HCT116 (cell line): Measurements from ENCODE around the gene MADCAM1. TPM values are rescaled to one million over a fixed set of nuclear protein-coding genes. Genes with fewer than 3 reads are reported as not detected.

Experiments used
- ATAC-seq: fragments of 200-7000 bp; cut with Tn5 transposase; 2 replicates; pipeline ENCODE4 v1.9.1; 2020; ENCODE audit warnings: mild to moderate bottlenecking, moderate library complexity
- BruUV-seq: library from RNA; stranded (reverse); fragments of 400-500 nt; replicated peaks from 2 replicates; lab custom pipeline; 2021; lab: Mats Ljungman, UMichigan
- CTCF ChIA-PET: fragments of 300-600 bp; sonication (Branson Sonifier 250); formaldehyde crosslinking; loops from one replicate; lab custom pipeline; 2021; ENCODE audit warnings: antibody characterized with exemption; lab: Charles Lee
- POLR2A ChIA-PET: fragments of 300-600, 350-600 bp; sonication (Branson Sonifier 250); formaldehyde crosslinking; loops from one replicate; lab custom pipeline; 2021; ENCODE audit warnings: antibody characterized with exemption; lab: Charles Lee
- RAD21 ChIA-PET, 2 experiments: fragments of 300-600 bp; sonication (Branson Sonifier 250); formaldehyde crosslinking; loops; one replicate each; lab custom pipeline; 2023; ENCODE audit warnings: low total read pairs in 2 of 2; ENCODE audit not compliant: uncharacterized antibody in 2 of 2, unreplicated experiment in 2 of 2, low non-redundant PET in 1 of 2; lab: Charles Lee
- DNase-seq: peaks from one replicate; pipeline ENCODE4 v3.0.0-alpha.2; 2010; ENCODE audit warnings: low read depth, low spot score
- H2AFZ ChIP-seq: fragments of 200-600 bp; shearing (Covaris generic), sonication (generic); 2 replicates; pipeline ENCODE4 v1.6.1; 2017; ENCODE audit warnings: low read depth, mixed run types, mixed read lengths, antibody characterized with exemption, low read length; ENCODE audit not compliant: poor library complexity, severe bottlenecking
- H3K27ac ChIP-seq: 2 replicates; pipeline ENCODE4 v1.5.1; 2012; ENCODE audit warnings: low read depth, low read length
- H3K27me3 ChIP-seq: fragments of 200-600 bp; sonication (generic); 2 replicates; pipeline ENCODE4 v1.6.1; 2016; ENCODE audit warnings: mixed run types, low read length, mixed read lengths; ENCODE audit not compliant: insufficient read depth
- H3K36me3 ChIP-seq, 2 experiments: fragments of 200-500 bp in 1 of 2; fragments of 200-600 bp in 1 of 2; sonication (Bioruptor generic) in 1 of 2; sonication (generic) in 1 of 2; 2 replicates each; pipeline versions ENCODE4 v1.5.1 to v1.6.1; 2014 to 2016; ENCODE audit warnings: low read length in 2 of 2, inconsistent platforms in 1 of 2, mixed read lengths in 1 of 2, mixed run types in 1 of 2; ENCODE audit not compliant: insufficient read depth in 2 of 2, control insufficient read depth in 1 of 2
- H3K4me1 ChIP-seq, 2 experiments: fragments of 200-600 bp in 1 of 2; sonication (generic) in 1 of 2; 2 replicates each; pipeline versions ENCODE4 v1.5.1 to v1.6.1; 2012 to 2017; ENCODE audit warnings: low read length in 2 of 2, inconsistent platforms in 1 of 2, mild to moderate bottlenecking in 1 of 2, mixed read lengths in 1 of 2, mixed run types in 1 of 2, moderate library complexity in 1 of 2; ENCODE audit not compliant: insufficient read depth in 2 of 2, control insufficient read depth in 1 of 2
- H3K4me2 ChIP-seq: fragments of 200-600 bp; sonication (generic); 2 replicates; pipeline ENCODE4 v1.6.1; 2017; ENCODE audit warnings: mixed run types, low read length, mixed read lengths
- H3K4me3 ChIP-seq, 2 experiments: fragments of 200-600 bp in 1 of 2; sonication (generic) in 1 of 2; replicated peaks in 1 of 2; 2 replicates each; pipeline ENCODE4 v1.5.1; 2011 to 2016; ENCODE audit warnings: low read length in 2 of 2, control low read depth in 1 of 2, low read depth in 1 of 2, mild to moderate bottlenecking in 1 of 2, mixed read lengths in 1 of 2, mixed run types in 1 of 2
- H3K79me2 ChIP-seq: fragments of 200-600 bp; sonication (generic); 2 replicates; pipeline ENCODE4 v1.6.1; 2017; ENCODE audit warnings: mild to moderate bottlenecking, mixed run types, low read length, moderate library complexity, mixed read lengths; ENCODE audit not compliant: insufficient read depth
- H3K9ac ChIP-seq: fragments of 200-600 bp; sonication (generic); 2 replicates; pipeline ENCODE4 v1.6.1; 2016; ENCODE audit warnings: low read length, mixed read lengths
- H3K9me2 ChIP-seq: fragments of 200-600 bp; sonication (generic), shearing (Covaris generic); 2 replicates; pipeline ENCODE4 v1.6.1; 2017; ENCODE audit warnings: mixed run types, mild to moderate bottlenecking, moderate library complexity; ENCODE audit not compliant: insufficient read depth
- H3K9me3 ChIP-seq, 2 experiments: fragments of 200-500 bp in 1 of 2; fragments of 200-600 bp in 1 of 2; sonication (Bioruptor generic) in 1 of 2; sonication (generic) in 1 of 2; 2 replicates each; pipeline ENCODE4 v1.6.1; 2014 to 2017; ENCODE audit warnings: low read length in 2 of 2, mixed read lengths in 2 of 2, inconsistent platforms in 1 of 2, low read depth in 1 of 2, mild to moderate bottlenecking in 1 of 2, mixed run types in 1 of 2, moderate library complexity in 1 of 2; ENCODE audit not compliant: control insufficient read depth in 1 of 2, insufficient read depth in 1 of 2
- H4K20me1 ChIP-seq: fragments of 200-600 bp; sonication (generic), shearing (Covaris generic); 2 replicates; pipeline ENCODE4 v1.6.1; 2017; ENCODE audit warnings: mixed run types, mild to moderate bottlenecking, moderate library complexity; ENCODE audit not compliant: insufficient read depth
- FOSL1 ChIP-seq: IDR thresholded peaks from 2 replicates; pipeline ENCODE4 v1.6.1; 2012; ENCODE audit warnings: low read depth
- JUND ChIP-seq: IDR thresholded peaks from 2 replicates; pipeline ENCODE4 v1.6.1; 2012
- POLR2A ChIP-seq: IDR thresholded peaks from 2 replicates; pipeline ENCODE4 v1.7.0; 2011; ENCODE audit warnings: borderline replicate concordance; ENCODE audit not compliant: insufficient read depth, insufficient read length; ENCODE audit errors: extremely low read depth
- TCF7L2 ChIP-seq: IDR thresholded peaks from 2 replicates; pipeline ENCODE4 v1.7.0; 2011; ENCODE audit warnings: borderline replicate concordance, inconsistent platforms; ENCODE audit not compliant: insufficient read depth, insufficient read length; ENCODE audit errors: extremely low read depth
- YY1 ChIP-seq: IDR thresholded peaks from 2 replicates; pipeline ENCODE4 v1.6.1; 2011; ENCODE audit warnings: low read length, low read depth, moderate library complexity, mild to moderate bottlenecking; ENCODE audit not compliant: insufficient replicate concordance; ENCODE audit errors: extremely low read depth
- ZNF274 ChIP-seq: fragments of 200-500 bp; sonication (Bioruptor generic); IDR thresholded peaks from 2 replicates; pipeline ENCODE4 v1.6.1; 2014; ENCODE audit warnings: mild to moderate bottlenecking, low read depth, low read length, inconsistent platforms
- intact Hi-C: fragments of 100-400 bp; cut with micrococcal nuclease; formaldehyde crosslinking; loops from 2 replicates; pipeline ENCODE4 v1.10.0; 2022
- total RNA-seq: library from RNA; stranded (reverse); gene quantifications from one replicate; pipeline ENCODE4 v1.2.1, GENCODE V29; 2021; ENCODE audit not compliant: unreplicated experiment
- TF ChIP-seq, protein P1 (sequence below), 3 experiments: fragments of 200-600 bp in 1 of 3; sonication (generic) in 1 of 3; IDR thresholded peaks in 2 of 3; conservative IDR thresholded peaks in 1 of 3; 2 replicates each; pipeline ENCODE4 v1.5.1; 2012 to 2017; ENCODE audit warnings: low read depth in 2 of 3, low read length in 2 of 3, antibody characterized with exemption in 1 of 3, borderline replicate concordance in 1 of 3, control low read depth in 1 of 3, mild to moderate bottlenecking in 1 of 3, mixed read lengths in 1 of 3, mixed run types in 1 of 3, moderate library complexity in 1 of 3; ENCODE audit not compliant: insufficient read depth in 1 of 3
- TF ChIP-seq, protein P2 (sequence below): IDR thresholded peaks from 2 replicates; pipeline ENCODE4 v1.6.1; 2011; ENCODE audit warnings: mild to moderate bottlenecking, low read length, moderate library complexity; ENCODE audit not compliant: insufficient replicate concordance; ENCODE audit errors: extremely low read depth
- TF ChIP-seq, protein P3 (sequence below): IDR thresholded peaks from 2 replicates; pipeline ENCODE4 v1.6.1; 2012; ENCODE audit warnings: low read depth

The MADCAM1 gene
- total RNA-seq, 1 experiment from 2014 or later = 0.57 TPM

DNA sequence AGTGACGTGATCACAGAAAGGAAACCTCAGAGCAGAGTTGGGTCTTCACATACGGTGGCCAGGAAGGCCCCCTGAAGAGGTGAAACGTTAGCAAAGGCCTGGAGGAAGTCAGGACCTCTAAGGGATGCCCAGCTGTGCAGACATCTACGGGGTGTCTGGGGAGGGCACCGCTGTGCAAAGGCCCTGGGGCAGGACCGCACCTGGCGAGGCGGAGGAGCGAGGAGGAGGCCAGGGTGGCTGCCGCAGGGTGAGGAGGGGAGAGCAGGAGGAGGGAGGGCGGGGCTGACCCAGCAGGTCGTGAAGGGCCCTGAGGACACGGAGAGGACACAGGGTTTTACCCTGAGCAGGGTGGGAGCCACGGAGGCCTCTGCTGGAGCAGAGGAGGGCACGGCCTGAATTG is 11.8 kb upstream of the MADCAM1 start:
- intact Hi-C loops = no loop called here
- TF ChIP-seq JUND = no peak
- TF ChIP-seq ZNF274 = no peak
- TF ChIP-seq, protein P1, sequence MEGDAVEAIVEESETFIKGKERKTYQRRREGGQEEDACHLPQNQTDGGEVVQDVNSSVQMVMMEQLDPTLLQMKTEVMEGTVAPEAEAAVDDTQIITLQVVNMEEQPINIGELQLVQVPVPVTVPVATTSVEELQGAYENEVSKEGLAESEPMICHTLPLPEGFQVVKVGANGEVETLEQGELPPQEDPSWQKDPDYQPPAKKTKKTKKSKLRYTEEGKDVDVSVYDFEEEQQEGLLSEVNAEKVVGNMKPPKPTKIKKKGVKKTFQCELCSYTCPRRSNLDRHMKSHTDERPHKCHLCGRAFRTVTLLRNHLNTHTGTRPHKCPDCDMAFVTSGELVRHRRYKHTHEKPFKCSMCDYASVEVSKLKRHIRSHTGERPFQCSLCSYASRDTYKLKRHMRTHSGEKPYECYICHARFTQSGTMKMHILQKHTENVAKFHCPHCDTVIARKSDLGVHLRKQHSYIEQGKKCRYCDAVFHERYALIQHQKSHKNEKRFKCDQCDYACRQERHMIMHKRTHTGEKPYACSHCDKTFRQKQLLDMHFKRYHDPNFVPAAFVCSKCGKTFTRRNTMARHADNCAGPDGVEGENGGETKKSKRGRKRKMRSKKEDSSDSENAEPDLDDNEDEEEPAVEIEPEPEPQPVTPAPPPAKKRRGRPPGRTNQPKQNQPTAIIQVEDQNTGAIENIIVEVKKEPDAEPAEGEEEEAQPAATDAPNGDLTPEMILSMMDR (IDR thresholded peaks at IDR 0.05 in 2 of 3, conservative IDR thresholded peaks at IDR 0.05 in 1 of 3; ENCODE audit: borderline replicate concordance in 1 of 3, insufficient read depth in 1 of 3, low read depth in 2 of 3, low read length in 2 of 3) = no peak
- TF ChIP-seq, protein P2, sequence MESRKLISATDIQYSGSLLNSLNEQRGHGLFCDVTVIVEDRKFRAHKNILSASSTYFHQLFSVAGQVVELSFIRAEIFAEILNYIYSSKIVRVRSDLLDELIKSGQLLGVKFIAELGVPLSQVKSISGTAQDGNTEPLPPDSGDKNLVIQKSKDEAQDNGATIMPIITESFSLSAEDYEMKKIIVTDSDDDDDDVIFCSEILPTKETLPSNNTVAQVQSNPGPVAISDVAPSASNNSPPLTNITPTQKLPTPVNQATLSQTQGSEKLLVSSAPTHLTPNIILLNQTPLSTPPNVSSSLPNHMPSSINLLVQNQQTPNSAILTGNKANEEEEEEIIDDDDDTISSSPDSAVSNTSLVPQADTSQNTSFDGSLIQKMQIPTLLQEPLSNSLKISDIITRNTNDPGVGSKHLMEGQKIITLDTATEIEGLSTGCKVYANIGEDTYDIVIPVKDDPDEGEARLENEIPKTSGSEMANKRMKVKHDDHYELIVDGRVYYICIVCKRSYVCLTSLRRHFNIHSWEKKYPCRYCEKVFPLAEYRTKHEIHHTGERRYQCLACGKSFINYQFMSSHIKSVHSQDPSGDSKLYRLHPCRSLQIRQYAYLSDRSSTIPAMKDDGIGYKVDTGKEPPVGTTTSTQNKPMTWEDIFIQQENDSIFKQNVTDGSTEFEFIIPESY = no peak
- TF ChIP-seq, protein P3, sequence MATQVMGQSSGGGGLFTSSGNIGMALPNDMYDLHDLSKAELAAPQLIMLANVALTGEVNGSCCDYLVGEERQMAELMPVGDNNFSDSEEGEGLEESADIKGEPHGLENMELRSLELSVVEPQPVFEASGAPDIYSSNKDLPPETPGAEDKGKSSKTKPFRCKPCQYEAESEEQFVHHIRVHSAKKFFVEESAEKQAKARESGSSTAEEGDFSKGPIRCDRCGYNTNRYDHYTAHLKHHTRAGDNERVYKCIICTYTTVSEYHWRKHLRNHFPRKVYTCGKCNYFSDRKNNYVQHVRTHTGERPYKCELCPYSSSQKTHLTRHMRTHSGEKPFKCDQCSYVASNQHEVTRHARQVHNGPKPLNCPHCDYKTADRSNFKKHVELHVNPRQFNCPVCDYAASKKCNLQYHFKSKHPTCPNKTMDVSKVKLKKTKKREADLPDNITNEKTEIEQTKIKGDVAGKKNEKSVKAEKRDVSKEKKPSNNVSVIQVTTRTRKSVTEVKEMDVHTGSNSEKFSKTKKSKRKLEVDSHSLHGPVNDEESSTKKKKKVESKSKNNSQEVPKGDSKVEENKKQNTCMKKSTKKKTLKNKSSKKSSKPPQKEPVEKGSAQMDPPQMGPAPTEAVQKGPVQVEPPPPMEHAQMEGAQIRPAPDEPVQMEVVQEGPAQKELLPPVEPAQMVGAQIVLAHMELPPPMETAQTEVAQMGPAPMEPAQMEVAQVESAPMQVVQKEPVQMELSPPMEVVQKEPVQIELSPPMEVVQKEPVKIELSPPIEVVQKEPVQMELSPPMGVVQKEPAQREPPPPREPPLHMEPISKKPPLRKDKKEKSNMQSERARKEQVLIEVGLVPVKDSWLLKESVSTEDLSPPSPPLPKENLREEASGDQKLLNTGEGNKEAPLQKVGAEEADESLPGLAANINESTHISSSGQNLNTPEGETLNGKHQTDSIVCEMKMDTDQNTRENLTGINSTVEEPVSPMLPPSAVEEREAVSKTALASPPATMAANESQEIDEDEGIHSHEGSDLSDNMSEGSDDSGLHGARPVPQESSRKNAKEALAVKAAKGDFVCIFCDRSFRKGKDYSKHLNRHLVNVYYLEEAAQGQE = no peak
- no peak for TF ChIP-seq POLR2A
- TF ChIP-seq TCF7L2 = no peak
- TF ChIP-seq FOSL1 = no peak
- no peak for TF ChIP-seq YY1
- no TSS peak for BruUV-seq
- H3K4me3 ChIP-seq = no peak overlapping the region
- no peak overlapping the region for H3K27ac ChIP-seq
- ChIA-PET POLR2A (no interaction called here), RAD21 (no interaction called here), CTCF (no interaction called here)
- peaks cover 0 to 15% of the 10 kb centered on the region in 2 experiments; a peak in 1 of 4 replicates for H3K9me3 ChIP-seq
- H3K36me3 ChIP-seq = no peaks in the 10 kb centered on the region
- H3K27me3 ChIP-seq = no peaks in the 10 kb centered on the region
- H3K9me2 ChIP-seq = no peaks in the 10 kb centered on the region
- ATAC-seq (no peak), DNase-seq (no peak)
- H3K4me1 ChIP-seq = peaks cover 2 to 9% of the 10 kb centered on the region in 2 experiments; a peak in 2 of 4 replicates
- no peak overlapping the region for H2AFZ ChIP-seq
- no peak overlapping the region for H3K4me2 ChIP-seq
- no peaks in the 10 kb centered on the region for H3K79me2 ChIP-seq
- no peak overlapping the region for H3K9ac ChIP-seq
- no peaks in the 10 kb centered on the region for H4K20me1 ChIP-seq
